ENCODE measurements around the gene TRIM17. TPM values are rescaled to one million over a fixed set of nuclear protein-coding genes. Genes with fewer than 3 reads are reported as not detected.

The TRIM17 gene
- total RNA-seq, 2 experiments from 2014 or later, result 2.8 to 3.8 TPM

DNA sequence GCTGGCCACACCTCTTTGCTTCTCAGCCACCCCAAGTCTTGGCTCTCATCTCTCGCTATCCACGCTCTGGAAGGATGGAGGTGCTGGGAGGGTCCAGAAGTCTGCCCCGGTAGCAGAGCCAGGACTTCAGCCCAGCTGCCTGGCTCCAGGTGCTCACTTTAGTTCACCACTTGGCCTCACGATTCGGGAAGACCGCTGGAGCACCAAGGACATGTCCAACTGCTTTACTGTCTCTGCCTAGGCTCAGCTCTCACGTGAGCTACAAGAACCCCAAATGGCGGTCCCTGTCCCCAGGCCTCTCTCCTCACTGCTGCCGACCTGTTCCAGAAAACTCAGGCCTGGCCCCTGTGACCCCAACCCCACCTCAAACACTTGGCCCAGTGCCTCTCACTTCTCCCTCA is 13.4 kb downstream of the TRIM17 start:
- Mint-ChIP-seq H3K4me3 (no peak overlapping the region), H3K36me3 (ENCODE audit: low read depth) (peaks cover 65% of the 10 kb centered on the region), H3K27ac (peak overlapping the region; percentile 90), H3K4me1 (peaks cover 67% of the 10 kb centered on the region), H3K27me3 (no peaks in the 10 kb centered on the region), H3K9me3 (no peaks in the 10 kb centered on the region)
- no peak for DNase-seq
- CTCF ChIA-PET, result no interaction called here
- POLR2A ChIA-PET, result interaction anchor here (1.2 to 5.6 kb wide), 4 partner anchors 55 to 840 kb away, joined by 3 to 90 read pairs (median 27); partner anchors contain the start of genes IBA57 and ZNF678

DNA sequence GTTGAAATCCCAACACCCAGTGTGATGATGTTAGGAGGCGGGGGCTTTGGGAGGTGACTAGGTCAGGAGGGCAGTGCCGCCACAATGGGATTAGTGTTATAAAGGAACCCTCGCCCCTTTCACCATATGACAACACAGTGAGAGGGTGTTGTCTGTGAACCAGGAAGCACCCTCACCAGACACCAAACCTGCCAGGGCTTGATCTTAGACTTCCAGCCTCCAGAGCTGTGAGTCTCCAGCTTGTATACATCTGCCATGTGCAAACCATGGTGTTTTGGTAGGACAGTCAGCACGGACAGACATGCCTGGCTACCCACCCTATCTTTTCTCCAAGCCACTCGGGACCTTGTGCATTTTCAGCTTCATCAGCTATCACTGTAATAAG is 14.0 kb downstream of the TRIM17 start:
- ChIA-PET CTCF (no interaction called here), POLR2A (interaction anchor here (1.2 to 5.6 kb wide), 3 partner anchors 62 to 839 kb away, joined by 3 to 49 read pairs (median 5); partner anchors contain the start of genes IBA57 and ZNF678)
- DNase-seq, result no peak
- Mint-ChIP-seq H3K4me3 (no peak overlapping the region), H3K4me1 (peaks cover 68% of the 10 kb centered on the region), H3K36me3 (ENCODE audit: low read depth) (peaks cover 70% of the 10 kb centered on the region), H3K9me3 (no peaks in the 10 kb centered on the region), H3K27ac (peak overlapping the region; percentile 90), H3K27me3 (no peaks in the 10 kb centered on the region)

DNA sequence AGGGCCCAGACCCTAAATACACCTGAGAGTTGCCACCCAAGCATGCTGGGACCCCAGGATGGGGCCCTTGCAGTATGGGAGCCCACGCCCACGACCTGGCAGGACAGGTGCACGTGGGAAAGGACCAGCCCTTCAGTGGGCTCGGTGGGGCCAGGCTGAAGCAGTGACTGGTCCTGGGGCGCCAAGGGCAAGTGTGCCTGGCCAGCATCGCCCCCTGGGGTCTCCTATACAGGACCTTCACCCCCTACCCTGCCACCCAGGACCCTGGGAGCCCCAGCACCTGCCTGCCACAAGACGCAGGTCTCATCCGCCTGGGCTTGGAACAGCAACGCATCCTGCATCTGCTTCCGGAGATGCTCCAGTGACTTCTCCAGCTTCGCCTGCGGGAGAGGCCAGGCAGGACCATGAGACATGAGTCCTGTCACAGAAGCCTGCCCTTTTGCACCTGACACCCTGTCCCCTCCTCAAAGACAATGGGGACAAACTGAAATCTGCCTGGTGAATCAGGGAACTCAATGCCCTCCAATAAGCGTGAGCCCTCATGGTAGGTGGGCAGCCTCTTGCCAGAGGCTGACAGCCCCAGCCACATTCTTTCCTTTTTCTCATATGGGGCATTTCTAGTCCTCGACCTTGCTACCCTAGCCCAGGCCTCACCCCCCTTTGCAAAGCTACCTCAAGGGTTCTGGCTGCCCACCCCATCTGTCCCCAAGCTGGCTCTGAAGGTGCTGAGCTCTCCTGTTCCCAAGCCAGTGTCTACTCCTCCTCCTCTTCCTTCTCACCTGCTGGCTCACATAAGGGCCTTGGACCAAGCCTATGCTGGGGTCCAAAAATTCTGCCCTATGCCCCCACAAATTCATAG is 14.7 kb downstream of the TRIM17 start:
- H3K9me3 Mint-ChIP-seq, result no peaks in the 10 kb centered on the region
- no peak overlapping the region for H3K4me3 Mint-ChIP-seq
- peaks cover 70% of the 10 kb centered on the region for H3K4me1 Mint-ChIP-seq
- DNase-seq, result no peak
- POLR2A ChIA-PET, result interaction anchor here (1.8 to 5.6 kb wide), 2 partner anchors 62 to 236 kb away, joined by 5 to 49 read pairs; partner anchors contain the start of gene IBA57
- H3K36me3 Mint-ChIP-seq (ENCODE audit: low read depth), result peaks cover 75% of the 10 kb centered on the region
- CTCF ChIA-PET, result no interaction called here
- H3K27ac Mint-ChIP-seq, result peak overlapping the region; percentile 90
- H3K27me3 Mint-ChIP-seq, result no peaks in the 10 kb centered on the region

DNA sequence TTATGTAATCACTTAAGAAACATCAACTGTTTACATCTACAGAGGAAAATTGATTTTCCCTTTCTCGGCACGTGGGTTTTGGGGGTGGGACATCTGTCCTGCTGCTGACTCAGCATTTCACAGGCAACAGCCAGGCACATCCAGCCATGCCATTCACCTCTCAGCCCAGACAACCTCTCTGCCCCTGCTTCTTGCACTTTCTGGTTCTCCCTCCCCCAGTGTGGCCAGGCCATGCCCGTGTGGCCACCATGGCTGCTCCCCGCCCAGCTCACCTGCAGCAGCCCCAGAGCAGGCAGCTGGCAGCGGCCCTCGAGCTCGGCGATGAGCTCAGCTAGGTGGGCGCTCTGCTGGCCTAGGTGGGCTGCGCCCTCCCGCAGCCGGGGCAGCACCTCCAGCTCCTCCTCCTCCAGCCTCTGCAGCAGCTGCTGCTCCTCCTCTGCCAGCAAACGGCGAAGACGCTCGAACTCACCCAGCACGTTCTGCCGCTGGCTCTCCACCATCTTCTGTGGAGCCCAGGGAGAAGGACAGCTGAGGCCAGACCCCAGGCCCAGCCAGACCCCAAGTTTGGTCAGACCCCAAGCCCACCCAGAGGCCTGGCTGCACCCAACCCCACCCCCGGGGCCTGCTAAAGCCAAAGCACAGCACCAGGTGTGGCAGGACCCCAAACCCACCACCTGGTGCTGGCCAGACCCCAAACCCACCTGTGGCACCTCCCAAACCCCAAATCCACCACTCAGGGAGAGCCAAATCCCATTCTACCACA is 15.8 kb downstream of the TRIM17 start:
- POLR2A ChIA-PET, result no interaction called here

DNA sequence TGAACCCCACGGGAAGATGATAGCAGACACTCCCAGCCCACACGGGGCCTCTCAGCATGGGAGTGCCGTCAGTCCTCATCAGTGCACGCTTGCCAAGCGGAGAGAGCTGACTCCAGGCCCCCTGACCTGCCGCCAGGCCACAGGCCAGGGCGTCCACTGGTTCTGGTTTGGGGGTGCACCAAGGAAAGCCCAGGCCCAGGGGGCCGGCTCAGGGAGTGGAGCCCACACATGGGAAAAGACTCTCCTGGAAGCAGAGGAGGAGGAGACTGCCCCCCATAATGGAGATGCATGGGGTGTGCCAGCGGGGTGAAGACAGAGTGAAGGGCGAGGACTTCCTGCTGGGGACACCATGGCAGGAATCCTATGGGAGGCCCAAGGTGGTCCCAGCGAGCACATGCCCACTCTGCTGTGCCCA is 16.4 kb downstream of the TRIM17 start:
- peaks cover 85% of the 10 kb centered on the region for H3K36me3 Mint-ChIP-seq (ENCODE audit: low read depth)
- H3K4me1 Mint-ChIP-seq, result peaks cover 72% of the 10 kb centered on the region
- no peak overlapping the region for H3K27ac Mint-ChIP-seq
- H3K27me3 Mint-ChIP-seq, result no peaks in the 10 kb centered on the region
- ChIA-PET POLR2A (no interaction called here), CTCF (no interaction called here)
- H3K9me3 Mint-ChIP-seq, result no peaks in the 10 kb centered on the region
- no peak overlapping the region for H3K4me3 Mint-ChIP-seq
- DNase-seq, result no peak

More for the DNA sequence above, 15.8 kb downstream of the TRIM17 start:
- H3K27me3 Mint-ChIP-seq, result no peaks in the 10 kb centered on the region
- H3K4me3 Mint-ChIP-seq, result no peak overlapping the region
- H3K9me3 Mint-ChIP-seq, result no peaks in the 10 kb centered on the region
- no peak overlapping the region for H3K27ac Mint-ChIP-seq
- H3K36me3 Mint-ChIP-seq (ENCODE audit: low read depth), result peaks cover 83% of the 10 kb centered on the region
- no peak for DNase-seq
- CTCF ChIA-PET, result no interaction called here
- H3K4me1 Mint-ChIP-seq, result peaks cover 74% of the 10 kb centered on the region

DNA sequence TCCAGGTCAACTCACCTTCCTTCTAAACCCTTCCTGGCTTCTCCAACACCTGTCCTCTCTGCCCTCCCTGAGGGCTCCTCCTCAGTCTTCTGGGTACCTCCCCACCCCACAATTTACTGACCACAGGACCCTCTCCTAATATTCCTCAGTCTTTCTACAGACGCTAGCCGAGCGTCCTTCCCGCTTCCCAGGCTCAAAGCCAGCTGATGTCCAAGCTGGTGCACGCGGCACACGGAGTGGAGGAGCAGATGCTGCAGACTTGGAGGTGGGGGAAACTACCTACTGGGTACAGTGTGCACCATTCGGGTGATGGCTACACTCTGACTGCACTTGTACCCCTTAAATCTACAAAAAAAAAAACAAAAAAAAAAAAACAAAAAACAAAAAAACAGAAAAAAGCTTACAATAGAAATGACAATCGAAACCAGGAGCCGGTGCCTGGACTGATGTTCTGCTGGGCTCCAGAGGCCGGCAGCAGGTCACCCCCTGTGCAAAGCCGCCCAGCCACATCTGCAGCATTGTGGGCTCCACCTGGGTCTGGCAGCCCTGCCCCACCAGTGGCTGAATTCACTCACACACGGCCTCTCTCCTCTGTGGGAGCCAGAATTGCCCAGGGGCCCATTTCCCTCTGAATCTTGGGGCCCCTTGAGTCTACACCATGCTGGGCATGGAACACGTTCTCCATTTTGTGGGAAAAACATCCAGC is 17.0 kb downstream of the TRIM17 start:
- H3K27ac Mint-ChIP-seq, result peak overlapping the region; percentile 21
- DNase-seq, result no peak
- ChIA-PET POLR2A (no interaction called here), CTCF (no interaction called here)
- no peaks in the 10 kb centered on the region for H3K9me3 Mint-ChIP-seq
- H3K4me3 Mint-ChIP-seq, result no peak overlapping the region
- H3K36me3 Mint-ChIP-seq (ENCODE audit: low read depth), result peaks cover 85% of the 10 kb centered on the region
- peaks cover 66% of the 10 kb centered on the region for H3K4me1 Mint-ChIP-seq
- no peaks in the 10 kb centered on the region for H3K27me3 Mint-ChIP-seq

DNA sequence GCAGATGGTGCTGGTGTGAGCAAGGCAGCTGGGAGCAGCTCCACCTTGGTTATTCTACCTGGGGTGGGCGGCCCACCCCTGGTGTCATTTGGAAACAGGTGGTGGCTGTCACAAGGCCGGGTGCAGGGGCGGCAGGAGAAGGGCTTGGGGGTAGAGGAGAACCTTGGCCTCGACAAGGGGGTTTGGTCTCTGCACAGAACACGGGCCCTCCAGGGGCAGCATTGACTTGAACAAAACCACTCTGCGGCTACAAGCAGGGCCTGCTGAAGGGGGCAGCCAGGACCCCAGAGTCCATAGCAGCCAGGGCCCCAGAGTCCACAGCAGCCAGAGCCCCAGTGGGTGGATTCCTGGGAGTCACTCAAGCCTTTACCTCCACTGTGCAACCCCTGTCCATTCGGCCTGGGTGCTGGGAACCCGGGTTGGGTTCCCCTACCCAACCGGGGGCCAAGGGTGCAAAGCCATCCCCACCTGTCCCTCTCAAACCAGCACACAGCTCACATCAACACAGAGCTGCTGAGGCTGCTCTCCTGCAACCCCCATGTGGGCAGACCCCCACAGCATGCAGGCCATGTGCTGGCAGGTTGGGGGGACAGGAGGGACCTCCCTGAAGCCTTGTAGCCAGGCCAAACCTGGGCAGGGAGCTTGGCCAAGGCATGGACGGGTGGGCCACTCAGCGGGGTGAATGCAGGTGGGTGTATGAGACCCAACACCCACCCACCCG is 17.8 kb downstream of the TRIM17 start:
- Mint-ChIP-seq H3K27ac (no peak overlapping the region), H3K36me3 (ENCODE audit: low read depth) (peaks cover 79% of the 10 kb centered on the region)
- no peak for DNase-seq

DNA sequence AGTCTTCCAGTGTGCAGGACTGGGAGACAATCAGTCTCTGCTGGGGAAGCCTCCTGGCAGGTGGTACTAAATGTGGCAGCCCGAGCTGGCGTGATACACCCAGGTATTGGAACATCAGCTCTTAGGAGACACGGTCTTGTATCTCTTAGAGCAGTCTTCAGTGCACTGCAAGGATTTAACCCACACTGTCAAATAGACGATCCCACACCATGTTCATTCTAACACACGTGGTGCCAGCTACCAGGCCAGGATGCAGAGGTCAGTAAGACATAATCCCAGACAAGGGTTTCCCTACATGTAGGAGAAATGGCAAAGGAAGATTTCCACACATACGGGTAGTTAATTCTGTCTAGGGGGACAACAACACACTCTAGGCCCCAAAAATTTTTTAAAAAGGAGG is 18.7 kb downstream of the TRIM17 start:
- H3K4me3 Mint-ChIP-seq, result no peak overlapping the region
- H3K36me3 Mint-ChIP-seq (ENCODE audit: low read depth), result peaks cover 77% of the 10 kb centered on the region
- H3K9me3 Mint-ChIP-seq, result no peaks in the 10 kb centered on the region
- POLR2A ChIA-PET, result interaction anchor here (0.7 to 1.9 kb wide), 3 partner anchors 8 to 61 kb away, joined by 3 to 10 read pairs (median 3); partner anchors contain the start of gene TRIM11
- H3K27me3 Mint-ChIP-seq, result no peaks in the 10 kb centered on the region
- H3K27ac Mint-ChIP-seq, result peak overlapping the region; percentile 54
- peaks cover 49% of the 10 kb centered on the region for H3K4me1 Mint-ChIP-seq
- no peak for DNase-seq
- CTCF ChIA-PET, result interaction anchor here (1.1 to 1.2 kb wide), 2 partner anchors 8 to 59 kb away, joined by 3 to 4 read pairs; partner anchors contain the start of gene TRIM11

More for the DNA sequence above, 17.8 kb downstream of the TRIM17 start:
- Mint-ChIP-seq H3K9me3 (no peaks in the 10 kb centered on the region), H3K27me3 (no peaks in the 10 kb centered on the region), H3K4me3 (no peak overlapping the region), H3K4me1 (peaks cover 58% of the 10 kb centered on the region)
- POLR2A ChIA-PET, result interaction anchor here (1.9 kb wide), 1 partner anchor 7 kb away, joined by 10 read pairs; the partner anchor contains the start of gene TRIM11
- CTCF ChIA-PET, result no interaction called here

DNA sequence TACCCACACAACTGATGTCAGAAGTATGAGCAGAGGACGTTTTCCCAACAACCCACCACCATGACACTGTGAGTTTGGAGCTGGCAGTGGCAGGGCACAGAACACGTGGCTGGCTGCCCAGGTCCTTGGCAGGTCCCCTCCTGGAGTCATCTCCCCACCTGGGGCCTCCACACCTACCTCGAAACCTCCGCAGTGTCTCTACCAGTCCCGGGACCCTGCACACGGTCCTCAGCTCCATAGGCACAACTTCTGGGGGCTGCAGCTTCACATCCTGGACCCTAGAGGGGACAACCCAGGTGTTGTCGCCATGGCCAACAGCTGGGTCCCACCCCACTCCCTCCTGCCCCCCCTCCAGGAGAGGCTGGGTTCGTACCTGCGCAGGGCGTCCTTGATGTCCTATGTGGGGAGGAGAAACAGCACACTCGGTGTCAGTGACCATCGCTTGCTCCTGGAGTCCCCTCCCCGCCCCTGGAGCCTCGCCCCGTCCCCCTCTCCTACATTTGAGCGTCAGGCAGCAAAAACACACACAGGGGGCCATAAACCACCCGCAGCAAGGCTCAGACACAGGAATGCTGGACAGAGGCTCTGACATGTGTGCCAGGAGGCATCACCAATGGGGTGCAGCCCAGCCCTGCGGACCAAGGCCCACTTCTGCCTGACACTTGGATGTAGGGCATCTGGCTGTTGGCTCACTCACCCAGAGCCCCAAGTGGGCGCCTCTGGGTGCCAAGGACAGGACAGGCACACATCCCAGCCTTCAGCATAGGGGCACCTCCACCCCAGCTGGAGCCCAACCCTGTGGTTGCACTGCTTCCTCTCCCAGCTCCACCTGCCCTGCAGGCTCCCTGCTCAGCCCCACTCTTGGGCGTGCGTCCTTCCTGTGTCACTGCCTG is 19.6 kb downstream of the TRIM17 start:
- Mint-ChIP-seq H3K9me3 (no peaks in the 10 kb centered on the region), H3K4me1 (peaks cover 40% of the 10 kb centered on the region), H3K36me3 (ENCODE audit: low read depth) (peaks cover 74% of the 10 kb centered on the region), H3K27ac (peak overlapping the region; percentile 54), H3K27me3 (no peaks in the 10 kb centered on the region), H3K4me3 (no peak overlapping the region)
- DNase-seq, result peak; percentile 50
- CTCF ChIA-PET, result interaction anchor here (1.1 to 1.2 kb wide), 2 partner anchors 9 to 60 kb away, joined by 3 to 4 read pairs; partner anchors contain the start of gene TRIM11
- POLR2A ChIA-PET, result interaction anchor here (0.7 to 2.8 kb wide), 4 partner anchors 8 to 62 kb away, joined by 3 to 13 read pairs (median 6); partner anchors contain the start of gene TRIM11

DNA sequence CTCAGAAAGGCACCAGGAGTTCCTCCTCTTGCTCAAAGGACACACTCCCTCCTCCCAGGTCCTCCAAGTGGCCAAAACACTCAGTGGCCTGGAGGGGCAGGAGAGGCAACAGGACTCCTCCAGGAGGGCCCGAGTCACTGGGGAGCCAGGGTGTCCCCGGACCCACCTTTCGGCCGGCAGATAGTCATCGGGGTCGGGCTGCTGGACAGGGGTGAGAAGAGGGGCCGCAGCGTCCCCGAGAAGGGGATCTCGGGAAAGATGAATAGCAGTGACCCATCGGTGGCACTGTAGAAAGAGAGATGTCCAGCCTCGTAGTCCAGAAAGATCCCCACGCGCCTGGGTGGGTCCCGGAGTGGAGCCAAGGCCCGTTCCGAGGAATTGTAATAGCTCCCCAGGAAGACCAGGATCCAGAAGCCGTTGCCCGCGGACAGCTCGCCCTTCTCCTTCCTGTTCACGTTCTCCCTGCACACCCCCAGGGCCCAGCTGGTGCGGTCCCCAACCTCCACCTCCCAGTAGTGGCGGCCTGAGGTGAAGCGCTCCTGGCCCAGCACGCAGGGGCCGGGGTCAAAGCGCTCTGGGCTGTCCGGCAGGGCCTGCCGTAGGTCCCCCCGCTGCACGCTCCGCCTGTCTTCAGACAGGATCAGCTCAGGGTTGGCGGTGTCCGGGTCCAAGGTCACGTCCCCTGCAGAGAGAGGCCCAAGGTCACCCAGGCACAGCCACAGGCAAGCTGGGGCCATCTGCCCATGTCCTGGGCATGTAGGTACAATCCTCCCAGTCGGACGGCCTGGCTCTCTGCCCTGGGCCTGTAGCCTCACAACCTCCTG is 21.9 kb downstream of the TRIM17 start:
- Mint-ChIP-seq H3K4me1 (peaks cover 22% of the 10 kb centered on the region), H3K4me3 (no peak overlapping the region), H3K9me3 (no peaks in the 10 kb centered on the region), H3K36me3 (ENCODE audit: low read depth) (peaks cover 52% of the 10 kb centered on the region), H3K27ac (no peak overlapping the region), H3K27me3 (no peaks in the 10 kb centered on the region)
- DNase-seq, result no peak
- ChIA-PET POLR2A (interaction anchor here (0.8 to 2.8 kb wide), 2 partner anchors 11 to 68 kb away, joined by 3 to 13 read pairs; partner anchors contain the start of gene TRIM11), CTCF (no interaction called here)

Data from activated CD4-positive, alpha-beta memory T cell treated with anti-CD3 and anti-CD28 coated beads, Interleukin-2, amount 10 ng/mL, durations not matched to agents 7 days and 5 days (primary cell).